Stomach (tissue), 4 donors: ENCODE data around the gene TMEM154.

Source experiments
- CTCF ChIP-seq, 7 experiments: fragments of 450-650 bp in 4 of 7; fragments of 200-600 bp in 3 of 7; sonication (generic) in 3 of 7; IDR thresholded peaks; one replicate each; pipeline ENCODE4 v1.5.1; 2016 to 2019; ENCODE audit warnings: antibody characterized with exemption in 7 of 7, control low read depth in 2 of 7, mild to moderate bottlenecking in 1 of 7
- POLR2A ChIP-seq, 4 donors: fragments of 450-650 bp; IDR thresholded peaks; one replicate each; pipeline ENCODE4 v1.6.1; 2016; ENCODE audit warnings: antibody characterized with exemption in 4 of 4, control low read depth in 2 of 4, mild to moderate bottlenecking in 1 of 4, moderate library complexity in 1 of 4

GRCh38 chr4:152696764-152697261, 17.0 kb upstream of the TMEM154 start:
- TF ChIP-seq CTCF (IDR thresholded peaks at IDR 0.05) (no peak), POLR2A (IDR thresholded peaks at IDR 0.05) (no peak)
